NCI-H460 (cell line): ENCODE measurements around the gene COP1. TPM values are rescaled to one million over a fixed set of nuclear protein-coding genes. Genes with fewer than 3 reads are reported as not detected.

Experiments used
- DNase-seq: peaks from one replicate; pipeline ENCODE4 v3.0.0-alpha.2; 2016; ENCODE audit warnings: low read depth; ENCODE audit errors: extremely low read depth
- total RNA-seq: library from RNA; depleted of rRNA; stranded (reverse); fragments of >200 nt; shearing (Covaris generic); gene quantifications from 2 replicates; pipeline ENCODE4 v1.2.3, GENCODE V29; 2014

COP1 gene
- total RNA-seq, 1 experiment from 2014 or later = 57.9 TPM

DNA sequence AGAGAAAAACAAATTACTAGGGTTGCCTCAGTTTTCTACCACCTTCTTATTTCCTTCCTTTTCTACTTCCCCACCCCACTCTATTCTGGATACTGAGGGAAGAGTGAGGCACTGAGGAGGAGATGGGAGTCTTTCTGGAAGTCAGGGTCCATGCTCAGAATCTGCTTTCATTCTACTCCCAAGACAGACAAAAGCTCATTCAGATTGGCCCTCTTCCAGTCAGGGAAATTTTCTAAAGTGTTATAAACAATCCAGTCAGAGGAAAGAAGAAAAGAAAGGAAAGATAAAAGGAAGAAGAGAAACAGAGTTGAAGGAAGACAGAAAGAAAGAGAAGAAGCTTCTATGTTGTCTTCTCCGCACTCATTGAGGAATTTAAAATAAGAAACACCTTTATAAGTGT, 228.6 kb downstream of the COP1 start:
- no peak for DNase-seq

- DNase-seq = no peak
These were observed 230.0 kb downstream of the COP1 start for GRCh38 chr1:175976865-175977642.

GRCh38 chr1:175969231-175969630, 237.9 kb downstream of the COP1 start:
- DNase-seq = no peak

GRCh38 chr1:175968486-175969172, 238.5 kb downstream of the COP1 start:
- no peak for DNase-seq

DNA sequence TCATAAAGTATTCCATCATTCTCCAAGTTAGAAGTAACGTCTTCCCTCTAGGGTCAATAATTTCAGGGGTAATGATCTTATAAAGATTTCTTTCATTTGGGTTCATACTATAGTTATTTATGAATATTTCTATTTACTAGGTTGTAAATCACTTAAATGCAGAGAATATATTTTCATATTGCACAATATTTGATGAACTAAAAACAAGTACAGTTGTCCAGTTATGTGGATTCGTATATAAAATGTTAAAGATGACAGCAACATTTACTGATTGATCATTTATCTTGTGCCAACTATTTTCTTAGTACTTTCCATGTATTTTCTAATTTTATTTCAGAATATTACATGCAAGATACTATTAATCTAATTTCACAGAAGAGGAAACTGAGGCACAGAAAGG, 243.3 kb downstream of the COP1 start:
- no peak for DNase-seq

DNA sequence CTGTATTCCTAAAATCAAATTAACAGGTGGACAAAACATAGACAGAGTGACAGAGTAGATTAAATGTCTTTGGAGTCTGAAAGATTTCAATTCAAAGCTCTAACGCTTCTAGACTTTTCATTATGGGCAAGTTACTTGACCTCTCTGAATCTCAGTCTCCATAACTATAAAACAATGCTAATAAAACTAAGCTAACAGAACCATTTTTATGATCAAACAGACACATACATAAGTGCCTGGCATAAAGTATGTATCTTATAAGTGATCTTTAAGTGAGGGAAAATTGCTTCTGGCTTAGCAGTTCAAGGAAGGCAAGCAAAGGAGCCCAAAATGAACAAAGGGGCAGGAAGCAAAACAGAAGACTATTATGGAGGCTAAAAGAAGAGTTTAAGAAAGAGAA, 246.9 kb downstream of the COP1 start:
- DNase-seq = no peak

DNA sequence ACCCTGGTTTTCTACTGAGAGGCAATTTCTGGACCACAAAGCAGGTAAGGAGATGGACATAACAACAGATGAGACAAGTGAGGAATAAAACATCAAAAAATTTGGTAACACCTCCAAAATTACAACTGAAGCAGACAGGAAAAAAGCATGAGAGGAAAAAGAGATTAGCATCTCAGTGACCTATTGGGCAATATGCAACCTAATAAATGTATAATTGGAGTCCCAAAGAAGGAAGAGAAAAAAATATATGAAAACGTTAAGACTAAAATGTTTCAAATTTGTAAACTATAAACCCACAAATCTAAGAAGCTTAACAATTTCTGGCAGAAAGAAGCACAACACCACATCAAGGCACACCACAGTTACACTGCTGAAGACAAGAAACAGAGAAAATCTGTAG, 255.5 kb downstream of the COP1 start:
- no peak for DNase-seq

GRCh38 chr1:175947771-175948170, 259.3 kb downstream of the COP1 start:
- DNase-seq = no peak

DNA sequence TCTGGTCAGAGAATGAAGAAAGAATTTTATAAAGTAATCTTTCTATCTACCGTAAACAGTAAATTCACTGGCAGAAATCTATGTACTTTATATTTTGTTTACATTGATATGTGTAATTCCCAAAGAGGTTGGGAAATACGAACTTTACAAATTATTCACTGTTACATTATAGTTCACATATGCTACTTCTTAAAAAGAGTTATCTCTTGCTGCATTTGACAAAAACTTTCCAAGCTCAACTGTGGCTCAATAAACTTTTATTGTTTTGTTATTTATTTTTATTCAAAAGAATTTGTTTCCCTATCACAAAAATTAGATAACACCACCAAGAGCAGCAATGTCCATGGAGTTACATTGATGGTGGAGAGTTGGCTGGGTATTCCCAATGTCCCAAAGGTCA, 262.5 kb downstream of the COP1 start:
- DNase-seq = no peak

GRCh38 chr1:175941164-175941563, 265.9 kb downstream of the COP1 start:
- DNase-seq = no peak

GRCh38 chr1:175936736-175937135, 270.4 kb downstream of the COP1 start:
- no peak for DNase-seq

DNA sequence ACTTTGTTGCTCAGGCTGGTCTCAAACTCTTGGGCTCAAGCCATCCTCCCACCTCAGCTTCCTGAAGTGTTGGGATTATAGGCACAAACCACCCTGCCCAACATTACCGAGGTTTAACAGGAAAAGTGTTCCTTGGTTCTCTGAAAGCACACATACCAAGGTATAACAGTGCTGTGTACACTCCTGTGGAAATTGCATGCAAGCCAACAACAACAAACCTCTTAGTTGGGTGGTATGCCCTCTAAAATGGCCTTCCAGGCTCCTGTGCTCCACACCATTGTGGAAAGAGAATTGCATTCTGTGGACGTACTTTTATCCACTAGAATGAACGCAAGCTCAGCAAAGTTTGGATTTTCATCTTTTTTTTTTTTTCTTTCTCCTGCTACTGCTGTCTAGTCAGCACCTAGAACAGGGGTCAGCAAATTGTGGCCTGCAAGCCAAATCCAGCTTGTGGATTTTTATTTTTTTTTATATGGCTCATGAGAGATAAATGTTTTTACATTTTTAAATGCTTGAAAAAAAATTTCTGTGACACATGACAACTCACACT, 271.4 kb downstream of the COP1 start:
- DNase-seq = no peak

- no peak for DNase-seq
These were observed 271.9 kb downstream of the COP1 start for GRCh38 chr1:175935166-175935565.

GRCh38 chr1:175933801-175934200, 273.3 kb downstream of the COP1 start:
- no peak for DNase-seq

- no peak for DNase-seq
These were observed 279.1 kb downstream of the COP1 start for GRCh38 chr1:175927944-175928343.

DNA sequence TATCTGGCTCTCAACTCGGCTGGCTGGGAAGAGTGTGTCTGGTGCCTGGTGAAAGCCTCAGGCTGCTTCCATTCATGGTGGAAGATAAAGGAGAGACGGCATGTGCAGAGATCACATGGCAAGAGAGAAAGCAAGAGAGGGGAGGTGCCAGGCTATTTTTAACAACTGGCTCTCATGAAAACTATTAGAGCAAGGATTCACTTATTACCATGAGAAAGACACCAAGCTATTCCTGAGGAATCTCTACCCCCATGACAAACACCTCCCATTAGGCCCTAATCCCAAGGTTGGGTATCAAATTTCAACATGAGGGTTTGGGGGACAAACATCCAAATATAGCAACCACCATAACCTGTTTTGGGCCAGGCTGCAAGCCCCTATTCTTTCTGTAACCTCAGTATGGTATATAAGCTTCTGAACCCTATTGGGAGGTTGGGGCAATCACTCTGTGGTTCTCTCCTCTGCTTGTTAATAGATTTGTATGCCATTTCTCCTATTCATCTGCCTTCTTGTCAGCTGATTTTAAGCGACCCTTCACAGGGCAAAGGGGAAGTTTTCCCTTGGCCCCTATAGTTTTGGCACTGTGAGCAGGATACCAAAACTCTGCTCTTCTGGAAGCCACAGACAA, 284.7 kb downstream of the COP1 start:
- DNase-seq = no peak

GRCh38 chr1:175920381-175920780, 286.7 kb downstream of the COP1 start:
- no peak for DNase-seq

DNA sequence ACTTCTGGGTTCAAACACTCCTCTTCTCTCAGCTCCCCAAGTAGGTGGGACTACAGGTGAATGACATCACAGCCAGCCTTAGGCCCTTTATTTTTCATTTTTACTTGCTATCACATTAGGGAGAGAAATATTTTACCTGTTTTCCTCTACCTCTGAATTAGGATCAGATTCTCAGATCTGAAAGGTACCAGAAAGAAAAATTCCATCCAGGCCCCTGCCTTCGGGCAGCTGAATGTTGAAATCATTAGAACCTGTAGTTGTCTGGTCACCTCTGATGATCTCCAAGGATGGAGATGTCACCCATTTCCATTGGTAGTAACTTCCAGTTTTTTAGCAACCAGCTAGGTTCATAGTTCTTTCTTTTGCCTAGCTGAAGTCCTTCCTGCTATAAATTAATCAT, 288.1 kb downstream of the COP1 start:
- no peak for DNase-seq

- no peak for DNase-seq
These were observed 288.7 kb downstream of the COP1 start for GRCh38 chr1:175918364-175918801.

GRCh38 chr1:175914115-175914514, 293.0 kb downstream of the COP1 start:
- no peak for DNase-seq

- no peak for DNase-seq
These were observed 295.9 kb downstream of the COP1 start for GRCh38 chr1:175911138-175911537.

GRCh38 chr1:175906370-175906769, 300.7 kb downstream of the COP1 start:
- DNase-seq = no peak
